ENCODE measurements around the gene SMR3B.

- TF ChIP-seq CTCF (IDR thresholded peaks at IDR 0.05) (no peak), ZFX (IDR thresholded peaks at IDR 0.05; ENCODE audit: borderline replicate concordance) (no peak)
Measured at GRCh38 chr4:70356185-70356584, 26.7 kb upstream of the SMR3B start.

All from 22Rv1 (cell line).